Thyroid gland (tissue), 4 donors: Measurements from ENCODE around the gene SCARB1.

Experiments
- CTCF ChIP-seq, 6 experiments: fragments of 200-600 bp in 3 of 6; fragments of 450-650 bp in 3 of 6; sonication (generic) in 3 of 6; IDR thresholded peaks; one replicate each; pipeline ENCODE4 v1.5.1; 2016 to 2019; ENCODE audit warnings: antibody characterized with exemption in 6 of 6, mild to moderate bottlenecking in 2 of 6, inconsistent platforms in 1 of 6, moderate library complexity in 1 of 6
- POLR2A ChIP-seq, 2 donors: fragments of 450-650 bp; IDR thresholded peaks; one replicate each; pipeline ENCODE4 v1.6.1; 2017; ENCODE audit warnings: antibody characterized with exemption in 2 of 2, mild to moderate bottlenecking in 2 of 2, moderate library complexity in 1 of 2

- TF ChIP-seq CTCF (IDR thresholded peaks at IDR 0.05) (no peak), POLR2A (IDR thresholded peaks at IDR 0.05) (no peak)
Measured at GRCh38 chr12:124795081-124795948, 68.3 kb downstream of the SCARB1 start.
